K562 (cell line): ENCODE data around the gene ELK4. TPM values are rescaled to one million over a fixed set of nuclear protein-coding genes. Genes with fewer than 3 reads are reported as not detected.

Source experiments
- ATAC-seq: fragments of 200-7000 bp; cut with Tn5 transposase; 3 replicates; pipeline ENCODE4 v1.9.1; 2020; ENCODE audit warnings: moderate library complexity
- BruUV-seq: library from RNA; stranded (reverse); fragments of 400-500 nt; replicated peaks from 2 replicates; lab custom pipeline; 2021; lab: Mats Ljungman, UMichigan
- CTCF ChIA-PET: fragments of 300-600 bp; formaldehyde crosslinking; extraction: SDS; loops from one replicate; lab custom pipeline; 2021; ENCODE audit warnings: low intra/inter-chr PET ratio; lab: Yijun Ruan, JAX
- POLR2A ChIA-PET: fragments of 300-600, 350-650 bp; sonication (Branson Sonifier 250); formaldehyde crosslinking; extraction: SDS; loops from one replicate; lab custom pipeline; 2021; ENCODE audit warnings: antibody characterized with exemption, inconsistent platforms; lab: Yijun Ruan, JAX
- DNase-seq, 4 experiments: peaks; one replicate each; pipeline versions ENCODE4 v3.0.0 to v3.0.0-alpha.2; 2011 to 2018; ENCODE audit warnings: low spot score in 3 of 4, mixed read lengths in 3 of 4; ENCODE audit errors: extremely low read depth in 1 of 4
- FAIRE-seq: peaks from 2 replicates; lab custom pipeline; 2011; peaks lifted over from hg19 to GRCh38; lab: Jason Lieb, UNC
- H2AFZ ChIP-seq: 2 replicates; pipeline ENCODE4 v1.6.0; 2011; ENCODE audit warnings: low read depth, low read length, control low read depth, inconsistent platforms
- H3K27ac ChIP-seq: fragments of 200-600 bp; 3 replicates; pipeline ENCODE4 v1.8.0; 2011; ENCODE audit warnings: low read depth, mild to moderate bottlenecking, control low read depth, inconsistent platforms, low read length, moderate library complexity, mixed read lengths; ENCODE audit errors: extremely low read depth
- H3K27me3 ChIP-seq, 2 experiments: fragments of 300-600 bp in 1 of 2; 2 replicates in 1 of 2; 3 replicates in 1 of 2; pipeline versions ENCODE4 v1.6.0 to v1.8.0; 2011; ENCODE audit warnings: inconsistent platforms in 2 of 2, low read length in 2 of 2, mild to moderate bottlenecking in 1 of 2, mixed read lengths in 1 of 2, moderate library complexity in 1 of 2; ENCODE audit not compliant: control insufficient read depth in 2 of 2, insufficient read depth in 2 of 2
- H3K36me3 ChIP-seq: fragments of 300-600 bp; 3 replicates; pipeline ENCODE4 v1.8.0; 2011; ENCODE audit warnings: mild to moderate bottlenecking, low read length, inconsistent platforms; ENCODE audit not compliant: control insufficient read depth, insufficient read depth
- H3K4me1 ChIP-seq, 2 experiments: fragments of 200-600 bp in 1 of 2; replicated peaks in 1 of 2; 2 replicates in 1 of 2; 3 replicates in 1 of 2; pipeline versions ENCODE4 v1.5.1 to v1.8.0; 2011; ENCODE audit warnings: inconsistent platforms in 2 of 2, low read length in 2 of 2, mild to moderate bottlenecking in 1 of 2, mixed read lengths in 1 of 2, moderate library complexity in 1 of 2; ENCODE audit not compliant: control insufficient read depth in 2 of 2, insufficient read depth in 2 of 2
- H3K4me2 ChIP-seq: 2 replicates; pipeline ENCODE4 v1.6.1; 2011; ENCODE audit warnings: low read length, control low read depth, inconsistent platforms, mixed read lengths; ENCODE audit not compliant: insufficient read depth
- H3K4me3 ChIP-seq: fragments of 200-600 bp; sonication (generic), shearing (Covaris generic); 2 replicates; pipeline ENCODE4 v1.5.1; 2016; ENCODE audit warnings: control low read depth, inconsistent platforms
- H3K79me2 ChIP-seq: fragments of 200-600 bp; 3 replicates; pipeline ENCODE4 v1.8.0; 2011; ENCODE audit warnings: low read length, inconsistent platforms; ENCODE audit not compliant: control insufficient read depth, insufficient read depth
- H3K9ac ChIP-seq, 2 experiments: 2 replicates each; pipeline versions ENCODE4 v1.6.0 to v1.6.1; 2011; ENCODE audit warnings: low read depth in 2 of 2, low read length in 2 of 2, control low read depth in 1 of 2, inconsistent platforms in 1 of 2, mild to moderate bottlenecking in 1 of 2, mixed read lengths in 1 of 2; ENCODE audit not compliant: insufficient read depth in 1 of 2
- H3K9me1 ChIP-seq: one replicate; pipeline ENCODE4 v1.6.0; 2011; ENCODE audit warnings: inconsistent platforms, mild to moderate bottlenecking, low read length, moderate library complexity; ENCODE audit not compliant: control insufficient read depth, insufficient read depth
- H3K9me3 ChIP-seq: replicated peaks from 2 replicates; pipeline ENCODE4 v1.5.1; 2011; ENCODE audit warnings: low read depth, low read length, inconsistent platforms; ENCODE audit not compliant: control insufficient read depth, insufficient read depth
- H4K20me1 ChIP-seq: replicated peaks from 2 replicates; pipeline ENCODE4 v1.6.1; 2011; ENCODE audit warnings: low read length, inconsistent platforms, mixed read lengths; ENCODE audit not compliant: control insufficient read depth, insufficient read depth
- CREBBP ChIP-seq: IDR thresholded peaks from one replicate; pipeline ENCODE4 v1.6.1; 2012; ENCODE audit warnings: low read depth, mild to moderate bottlenecking, control low read depth, inconsistent platforms, low read length
- NCOA4 ChIP-seq: fragments of 450-650 bp; IDR thresholded peaks from 2 replicates; pipeline ENCODE4 v1.6.1; 2018; ENCODE audit warnings: mild to moderate bottlenecking; ENCODE audit not compliant: partially characterized antibody
- NELFE ChIP-seq: IDR thresholded peaks from 2 replicates; pipeline ENCODE4 v1.6.1; 2011; ENCODE audit warnings: mild to moderate bottlenecking; ENCODE audit not compliant: insufficient read depth, insufficient read length
- NFRKB ChIP-seq: fragments of 450-650 bp; IDR thresholded peaks from 2 replicates; pipeline ENCODE4 v1.6.1; 2016; ENCODE audit warnings: low read depth
- TCFL5 ChIP-seq: fragments of 250-450 bp; sonication (Bioruptor Pico); conservative IDR thresholded peaks from 2 replicates; pipeline ENCODE4 v1.6.1; 2021; ENCODE audit warnings: mild to moderate bottlenecking, moderate library complexity, matching md5 sums
- ZC3H4 ChIP-seq: sonication (generic); formaldehyde crosslinking; IDR thresholded peaks from 2 replicates; pipeline ENCODE4 v1.9.0; 2021; ENCODE audit warnings: missing genetic modification reagents, borderline replicate concordance
- ZNF407 ChIP-seq: fragments of 450-650 bp; IDR thresholded peaks from 2 replicates; pipeline ENCODE4 v1.6.1; 2016; ENCODE audit warnings: low read depth
- ZNF583 ChIP-seq: fragments of 250-450 bp; sonication (Bioruptor Pico); IDR thresholded peaks from 2 replicates; pipeline ENCODE4 v1.4.0; 2020
- ZNF589 ChIP-seq: fragments of 200-800 bp; sonication (Bioruptor generic); IDR thresholded peaks from 2 replicates; pipeline ENCODE4 v1.6.1; 2016; ENCODE audit warnings: low read depth, missing genetic modification characterization, missing compliant biosample characterization
- WGBS: fragments of 100-300 bp; shearing (Covaris generic); methylation state at CpG from one replicate; pipeline ENCODE4 v1.1.6; 2016; ENCODE audit warnings: low coverage, mixed read lengths; ENCODE audit not compliant: insufficient coverage; ENCODE audit errors: missing lambda C conversion rate; 5-methylcytosine and 5-hydroxymethylcytosine counted together
- in situ Hi-C: fragments of 300-500 bp; cut with MboI; formaldehyde crosslinking; loops from 4 replicates; pipeline ENCODE4 v1.15.0; 2018; ENCODE audit warnings: inconsistent platforms, mixed read lengths
- intact Hi-C: fragments of 100-400 bp; cut with micrococcal nuclease; formaldehyde crosslinking; loops from 2 replicates; pipeline ENCODE4 v1.14.2; 2022
- polyA plus RNA-seq, 8 experiments: library from polyadenylated mRNA; depleted of rRNA in 4 of 8; stranded (reverse) in 5 of 8; unstranded in 3 of 8; fragments of >200 nt; fragmentation: Nextera tagmentation in 2 of 8; fragmentation: Illumina TruSeq in 1 of 8; extraction: Ambion mirVana in 2 of 8; extraction: Trizol in 1 of 8; gene quantifications; 2 replicates each; pipeline versions ENCODE4 v1.2.1 to v1.2.3, GENCODE V29; 2011 to 2014; ENCODE audit warnings: inconsistent platforms in 1 of 8, missing spikeins in 1 of 8
- total RNA-seq, 7 experiments: library from RNA; depleted of rRNA in 6 of 7; stranded (reverse); fragments of >200 nt in 6 of 7; fragmentation: Illumina TruSeq in 2 of 7; extraction: Trizol in 2 of 7; gene quantifications; 2 replicates each; pipeline versions ENCODE4 v1.2.1 to v1.2.3, GENCODE V29; 2011 to 2021; ENCODE audit warnings: low replicate concordance in 1 of 7

ELK4 gene
- total and polyA plus RNA-seq, 9 of the 15 experiments (the other 6 are each of a cell fraction or from before 2014, with no cell fraction given) = 2.0 to 21.7 (median 9.2) TPM

- TF ChIP-seq ZNF407 = no peak
Observed at GRCh38 chr1:205629751-205630150, 2.1 kb downstream of the ELK4 start (continued).

GRCh38 chr1:205627956-205628355, 3.9 kb downstream of the ELK4 start:
- Histone ChIP-seq H3K9me3 (no peaks in the 10 kb centered on the region), H3K9me1 (no peaks in the 10 kb centered on the region), H2AFZ (no peak overlapping the region), H4K20me1 (no peaks in the 10 kb centered on the region), H3K79me2 (peaks cover 82% of the 10 kb centered on the region), H3K9ac (no peak overlapping the region), H3K27me3 (no peaks in the 10 kb centered on the region), H3K36me3 (peaks cover 40% of the 10 kb centered on the region; the same call in 2 of the 3 replicates), H3K4me2 (no peak overlapping the region), H3K27ac (no peak overlapping the region), H3K4me1 (peaks cover 11 to 15% of the 10 kb centered on the region in 2 experiments), H3K4me3 (no peak overlapping the region)
- no peak for DNase-seq
- in situ Hi-C loops = no loop called here
- no peak for FAIRE-seq
- WGBS = 97% methylated on average over 8 of the region's 8 CpGs
- ChIA-PET POLR2A (interaction anchor here (0.5 to 0.9 kb wide), 2 partner anchors 36 to 119 kb away, joined by 4 read pairs; no protein-coding TSS in a partner anchor), CTCF (no interaction called here)
- no peak for ATAC-seq
- no TSS peak for BruUV-seq
- intact Hi-C loops = no loop called here
- TF ChIP-seq CREBBP (no peak), ZNF583 (CRISPR knock-in tag) (no peak), NFRKB (no peak), ZNF589 (no peak), NCOA4 (no peak), ZC3H4 (CRISPR knock-in tag) (no peak), NELFE (no peak), TCFL5 (no peak)
